ENCODE data around the gene NCOR2.

The NCOR2 gene

GRCh38 chr12:124577374-124577773 lies 10.0 kb upstream of the NCOR2 start:
- no peak for DNase-seq (ENCODE audit: low spot score)

GRCh38 chr12:124576061-124576650 lies 8.7 kb upstream of the NCOR2 start:
- DNase-seq (ENCODE audit: low spot score) = no peak

- DNase-seq (ENCODE audit: low spot score) = no peak
Observed at GRCh38 chr12:124573839-124574786, 6.7 kb upstream of the NCOR2 start.

GRCh38 chr12:124571556-124571955 lies 4.1 kb upstream of the NCOR2 start:
- DNase-seq (ENCODE audit: low spot score) = no peak

- DNase-seq (ENCODE audit: low spot score) = no peak
Observed at GRCh38 chr12:124570810-124571209, 3.4 kb upstream of the NCOR2 start.

GRCh38 chr12:124569375-124570148 lies 2.1 kb upstream of the NCOR2 start:
- DNase-seq (ENCODE audit: low spot score) = no peak

GRCh38 chr12:124568431-124569374 lies 1.3 kb upstream of the NCOR2 start:
- DNase-seq (ENCODE audit: low spot score) = peak; percentile 95

- peak; percentile 99 for DNase-seq (ENCODE audit: low spot score)
Observed at GRCh38 chr12:124567673-124568373, 411 bp upstream of the NCOR2 start.

- DNase-seq (ENCODE audit: low spot score) = peak; percentile 94
Observed at GRCh38 chr12:124566161-124566996, 1.0 kb downstream of the NCOR2 start.

GRCh38 chr12:124565656-124566160 lies 1.7 kb downstream of the NCOR2 start:
- DNase-seq (ENCODE audit: low spot score) = no peak

- DNase-seq (ENCODE audit: low spot score) = peak; percentile 70
Observed at GRCh38 chr12:124564971-124565491, 2.4 kb downstream of the NCOR2 start.

- DNase-seq (ENCODE audit: low spot score) = no peak
Observed at GRCh38 chr12:124564232-124564958, 3.0 kb downstream of the NCOR2 start.

GRCh38 chr12:124563809-124564208 lies 3.6 kb downstream of the NCOR2 start:
- DNase-seq (ENCODE audit: low spot score) = no peak

- no peak for DNase-seq (ENCODE audit: low spot score)
Observed at GRCh38 chr12:124563401-124563800, 4.0 kb downstream of the NCOR2 start.

GRCh38 chr12:124562796-124563181 lies 4.6 kb downstream of the NCOR2 start:
- DNase-seq (ENCODE audit: low spot score) = no peak

- no peak for DNase-seq (ENCODE audit: low spot score)
Observed at GRCh38 chr12:124562018-124562795, 5.2 kb downstream of the NCOR2 start.

- DNase-seq (ENCODE audit: low spot score) = no peak
Observed at GRCh38 chr12:124561231-124561630, 6.2 kb downstream of the NCOR2 start.
